ENCODE data around the gene NET1.

The NET1 gene

DNA sequence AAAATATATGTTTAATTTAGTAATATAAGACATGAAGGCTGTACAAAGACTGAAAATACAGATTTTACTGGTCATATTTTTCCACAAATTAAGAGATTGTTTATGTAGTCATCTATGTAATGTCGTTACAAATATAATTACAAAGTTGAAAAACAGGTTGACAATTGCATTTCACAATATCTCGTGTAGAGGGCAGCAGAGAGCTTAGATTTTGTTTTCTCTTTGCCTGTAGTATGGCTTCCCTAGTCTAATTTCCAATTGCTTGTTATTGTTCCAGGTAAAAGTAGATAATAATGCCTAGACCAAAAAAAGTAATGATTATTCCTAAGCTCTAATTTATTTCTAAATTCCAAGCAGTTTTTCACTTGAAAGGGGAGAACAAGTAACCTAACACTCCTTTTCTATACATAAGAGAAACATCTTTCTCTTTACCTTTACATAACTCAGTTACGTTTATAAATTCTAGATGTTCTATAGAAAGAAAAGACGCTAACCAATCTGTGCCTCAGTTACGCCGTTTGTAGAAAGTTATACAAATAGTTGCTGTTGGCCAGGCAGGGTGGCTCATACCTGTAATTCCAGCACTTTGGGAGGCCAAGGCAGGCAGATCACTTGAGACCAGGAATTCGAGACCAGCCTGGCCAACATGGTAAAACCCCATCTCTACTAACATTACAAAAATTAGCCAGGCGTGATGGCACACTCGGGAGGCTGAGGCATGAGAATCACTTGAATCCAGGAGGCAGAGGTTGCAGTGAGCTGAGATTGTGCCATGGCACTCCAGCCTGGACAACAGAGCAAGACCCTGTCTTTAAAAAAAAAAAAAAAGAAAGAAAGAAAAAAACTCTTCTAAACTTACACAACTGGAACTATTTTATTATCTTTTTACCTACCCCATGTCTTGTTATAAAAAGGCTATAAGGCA lies 30.0 kb downstream of the NET1 start:
- DNase-seq (ENCODE audit: low read depth), result no peak

DNA sequence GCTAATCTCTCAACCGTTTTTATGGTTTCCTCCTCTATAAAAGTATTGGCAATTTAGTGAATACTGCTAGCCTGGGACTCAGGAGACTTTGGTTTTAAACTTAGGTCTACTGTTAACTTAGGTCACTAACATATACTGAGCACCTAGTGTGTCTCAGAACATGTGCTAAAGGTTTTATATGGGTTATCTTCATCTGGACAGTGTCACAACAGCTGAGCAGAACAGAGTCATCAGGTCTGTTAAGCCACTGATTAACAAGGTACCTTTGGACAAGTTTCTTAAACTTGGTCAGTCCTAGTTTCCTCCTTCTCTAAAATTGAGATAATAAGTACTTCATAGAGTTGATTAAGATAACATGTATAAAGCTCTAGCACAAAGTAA lies 30.6 kb downstream of the NET1 start:
- no peak for DNase-seq (ENCODE audit: low read depth)

DNA sequence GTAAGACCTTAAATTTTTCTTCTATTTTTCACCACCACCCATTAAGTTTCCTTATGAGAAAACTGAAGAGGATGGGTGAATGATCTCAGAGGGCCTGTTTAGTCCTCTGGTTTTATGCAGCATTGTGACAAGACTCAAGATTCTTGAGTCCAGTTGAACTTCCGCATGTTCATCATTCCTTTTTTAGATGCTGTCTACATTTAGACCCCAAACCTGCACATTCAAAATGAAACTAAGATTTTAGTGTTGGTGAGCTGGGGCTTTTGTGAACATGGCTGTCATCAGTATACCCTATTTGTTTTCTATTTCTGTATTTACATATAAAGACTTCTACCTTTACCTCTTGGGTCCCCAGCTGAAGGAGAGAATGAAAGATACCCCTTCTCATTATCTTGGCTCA lies 31.1 kb downstream of the NET1 start:
- DNase-seq (ENCODE audit: low read depth), result no peak

DNA sequence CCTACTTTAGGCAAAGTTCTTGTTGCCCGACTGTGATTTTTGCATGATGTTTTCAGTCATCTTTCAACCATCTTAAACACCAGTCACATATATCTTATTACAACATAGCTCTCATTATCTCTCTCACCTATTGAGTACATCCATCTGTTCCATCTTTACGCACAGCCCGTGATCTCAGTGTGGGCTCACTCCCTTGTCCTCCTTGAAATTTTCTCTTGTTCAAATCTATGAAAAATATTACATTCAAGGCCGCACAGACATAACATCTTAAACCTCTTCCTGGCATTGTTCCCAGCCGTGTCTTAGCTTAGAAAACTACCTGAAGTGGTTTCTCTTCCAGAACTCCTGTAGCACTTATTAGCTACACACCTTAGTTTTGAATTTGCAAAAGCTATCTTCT lies 32.6 kb downstream of the NET1 start:
- DNase-seq (ENCODE audit: low read depth), result no peak

DNA sequence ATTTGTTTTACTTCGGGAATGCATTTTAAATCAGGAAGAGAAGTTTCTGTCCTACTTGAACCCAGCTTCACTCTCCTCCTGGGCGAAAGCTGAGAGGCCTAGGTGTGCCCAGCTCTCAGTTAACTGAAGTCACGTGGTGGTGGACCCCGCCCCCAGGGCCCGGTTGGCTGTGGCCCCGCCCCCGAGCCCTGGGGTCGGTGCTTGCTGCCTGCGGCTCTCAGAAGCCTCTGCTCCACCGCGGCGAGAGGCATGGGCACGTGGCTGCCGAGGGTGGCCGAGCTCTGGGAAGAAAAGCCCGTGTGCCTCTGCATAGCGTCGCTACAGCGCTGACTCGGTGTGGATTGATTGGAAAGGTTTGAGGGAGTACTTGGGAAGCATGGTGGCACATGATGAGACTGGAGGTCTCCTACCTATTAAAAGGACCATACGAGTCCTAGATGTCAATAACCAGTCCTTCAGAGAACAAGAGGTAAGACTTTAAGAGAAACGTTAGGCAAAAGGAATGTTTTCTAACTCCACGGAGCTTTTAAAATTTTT lies 34.1 kb downstream of the NET1 start:
- DNase-seq (ENCODE audit: low read depth), result peak; percentile 58

DNA sequence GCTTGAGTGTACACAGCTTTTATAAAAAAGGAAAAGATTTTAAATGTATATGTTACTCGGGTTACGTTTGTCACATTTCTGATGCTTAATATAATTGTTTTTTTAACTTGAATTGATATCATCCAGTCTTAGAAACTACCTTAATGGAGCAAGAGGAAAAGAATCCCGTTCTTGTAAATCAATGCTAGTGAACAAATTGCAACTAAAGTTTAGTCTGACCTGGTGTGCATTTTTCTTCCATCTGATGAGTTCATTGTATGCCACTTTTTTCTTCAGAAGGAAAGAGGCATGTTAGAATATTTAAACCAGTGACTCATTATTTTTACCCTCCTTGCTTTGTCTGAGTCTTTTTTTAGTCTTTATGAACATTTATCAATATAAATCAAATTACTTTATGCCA lies 34.7 kb downstream of the NET1 start:
- no peak for DNase-seq (ENCODE audit: low read depth)

DNA sequence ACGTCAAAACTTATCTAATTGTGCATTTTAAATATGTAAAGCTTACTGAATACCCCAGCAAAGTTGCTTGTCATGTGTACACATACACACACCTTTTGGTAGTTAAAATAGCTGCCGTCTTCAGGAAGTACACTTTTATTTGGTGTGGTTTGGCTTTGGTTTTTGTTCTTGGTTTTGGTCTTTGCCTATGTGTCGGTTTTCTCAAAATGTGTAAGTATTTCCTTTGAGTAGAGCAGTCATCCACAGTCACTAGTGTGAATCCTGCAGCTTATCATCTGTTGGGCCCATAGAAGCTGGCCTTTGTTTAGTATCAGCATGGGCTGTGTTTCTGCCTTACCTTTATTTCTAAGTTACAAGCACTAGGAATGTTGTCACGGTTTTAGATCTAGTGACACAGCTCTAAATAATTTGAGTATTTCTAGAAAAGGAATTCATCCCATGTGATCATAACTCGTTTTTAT lies 35.3 kb downstream of the NET1 start:
- DNase-seq (ENCODE audit: low read depth), result no peak

DNA sequence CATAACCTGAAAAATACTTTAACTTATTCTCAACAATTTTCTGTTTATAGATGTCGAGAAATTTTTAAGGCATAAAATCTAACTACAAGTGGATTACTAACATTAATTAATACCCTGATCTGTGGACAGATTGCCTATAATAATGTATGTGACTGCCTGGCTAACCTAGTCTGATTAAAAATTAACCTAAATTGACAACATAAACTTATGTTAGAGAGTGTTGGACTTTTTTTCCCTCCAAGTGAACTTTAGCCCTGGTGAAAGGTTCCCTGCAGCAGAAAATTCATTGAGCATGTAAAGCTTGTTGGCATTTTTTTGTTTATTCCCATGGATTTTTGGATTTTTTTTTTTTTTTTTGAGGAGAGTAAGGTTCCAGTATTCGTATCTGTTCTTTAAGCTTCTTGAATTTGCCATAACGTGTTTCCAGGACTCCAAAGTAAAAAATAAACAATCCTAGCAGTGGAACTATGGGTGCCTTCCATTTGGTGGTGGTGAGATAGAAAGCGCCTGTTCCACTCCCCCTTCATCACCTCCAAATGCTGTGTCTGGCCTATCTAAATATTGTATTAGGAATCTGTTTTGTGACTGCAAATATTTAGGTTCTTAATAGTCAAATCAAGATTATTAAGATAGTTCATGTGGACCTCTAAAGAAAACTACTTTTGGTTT lies 36.1 kb downstream of the NET1 start:
- DNase-seq (ENCODE audit: low read depth), result no peak

DNA sequence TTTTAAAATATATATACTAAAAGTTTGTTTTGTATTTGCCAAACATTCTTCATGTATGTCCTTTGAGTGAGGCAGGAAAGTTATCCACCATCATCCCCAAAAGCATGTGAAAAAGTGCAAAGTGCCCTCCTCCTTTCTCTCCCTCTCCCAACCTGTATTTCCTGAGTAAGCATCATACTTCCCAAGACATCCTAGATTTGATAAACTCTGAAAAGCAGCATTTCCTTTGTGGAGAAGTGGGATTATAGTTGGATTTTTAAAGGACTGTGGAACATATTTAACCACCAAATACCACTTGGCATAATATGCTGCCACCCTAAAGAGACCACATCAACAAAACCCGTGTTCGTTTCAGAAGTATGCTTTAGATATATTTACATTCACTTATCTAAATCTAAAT lies 36.9 kb downstream of the NET1 start:
- no peak for DNase-seq (ENCODE audit: low read depth)

DNA sequence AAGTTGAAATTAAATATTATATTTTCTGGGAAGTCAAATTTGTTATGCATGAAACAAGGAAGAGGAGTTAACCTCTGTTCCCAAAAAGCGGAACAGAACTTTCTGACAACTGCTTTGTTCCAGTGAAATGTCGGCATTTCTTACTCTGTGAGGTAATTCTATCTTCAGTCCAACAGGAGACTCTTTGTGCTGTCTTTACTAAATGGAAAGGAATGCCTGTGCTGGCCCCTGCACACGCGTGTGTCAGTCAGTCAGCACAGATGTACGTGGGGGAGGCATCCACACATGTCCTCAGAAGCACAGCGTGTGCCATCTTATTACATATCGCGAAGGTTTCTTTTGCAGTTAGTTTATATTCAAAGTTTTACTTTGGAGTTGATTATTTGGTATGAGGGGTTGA lies 37.5 kb downstream of the NET1 start:
- DNase-seq (ENCODE audit: low read depth), result no peak

DNA sequence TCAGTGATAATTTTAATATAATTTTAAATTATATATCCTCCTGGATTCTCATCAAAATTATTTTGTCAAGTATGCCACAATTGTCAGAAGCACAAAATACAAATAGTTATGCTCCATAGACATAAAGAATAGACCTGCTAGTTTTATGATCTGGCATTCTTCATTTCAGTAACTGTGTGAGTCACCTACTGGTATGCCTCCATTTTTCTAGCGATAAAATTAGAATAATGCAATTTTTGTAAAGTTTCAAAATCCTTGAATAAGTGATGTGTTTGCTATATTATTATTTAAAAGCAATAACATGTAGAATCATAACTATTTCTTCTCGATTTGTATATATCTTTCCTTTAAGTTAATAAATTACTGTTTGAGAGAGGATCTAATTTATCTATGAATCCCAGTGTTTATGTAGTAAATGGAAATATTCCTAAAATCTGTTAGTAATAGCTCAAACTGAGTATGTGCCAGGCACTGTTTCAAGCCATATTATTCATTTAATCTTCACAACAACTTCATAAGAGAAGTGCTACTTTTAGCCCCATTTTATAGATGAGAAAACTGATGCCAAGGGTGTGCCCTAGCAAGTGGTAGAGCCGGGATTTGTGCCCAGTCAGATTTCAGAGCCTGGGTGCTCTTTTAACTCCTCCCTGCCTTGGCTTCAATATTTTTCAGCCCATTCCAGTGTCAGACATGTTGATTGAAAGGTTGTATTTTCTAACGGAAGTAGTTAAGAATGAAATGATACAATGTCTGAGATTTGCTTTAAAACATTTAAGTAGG lies 38.4 kb downstream of the NET1 start:
- DNase-seq (ENCODE audit: low read depth), result no peak

DNA sequence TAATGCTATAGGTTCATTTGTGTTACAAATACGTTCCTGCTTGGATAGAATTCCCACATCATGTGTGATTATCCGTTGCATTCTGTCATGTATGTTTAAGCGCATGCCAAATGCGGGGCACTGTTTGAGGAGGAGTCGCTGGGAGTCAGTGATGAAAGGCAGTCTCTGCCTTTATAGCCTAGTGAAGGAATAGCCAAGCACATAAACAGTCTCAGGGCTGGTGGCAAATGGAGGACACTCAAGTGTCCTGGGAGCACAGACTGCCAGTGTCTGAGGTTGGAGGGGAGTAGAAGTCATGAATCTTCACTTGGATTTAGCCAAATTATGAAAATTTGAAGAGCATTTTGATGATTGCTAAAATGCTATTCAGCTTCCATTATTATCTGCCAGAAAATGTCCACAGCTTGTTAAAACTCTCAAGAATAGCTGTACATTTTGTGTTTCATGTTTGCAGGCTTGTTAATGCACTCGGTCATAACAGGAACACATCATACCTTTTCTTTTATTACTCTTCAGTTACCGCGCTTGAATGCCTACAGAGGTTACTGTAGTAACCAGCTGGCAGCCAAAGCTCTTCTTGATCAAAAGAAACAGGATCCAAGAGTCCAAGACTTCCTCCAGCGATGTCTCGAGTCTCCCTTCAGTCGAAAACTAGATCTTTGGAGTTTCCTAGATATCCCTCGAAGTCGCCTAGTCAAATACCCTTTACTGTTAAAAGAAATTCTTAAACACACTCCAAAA lies 41.6 kb downstream of the NET1 start:
- no peak for DNase-seq (ENCODE audit: low read depth)

DNA sequence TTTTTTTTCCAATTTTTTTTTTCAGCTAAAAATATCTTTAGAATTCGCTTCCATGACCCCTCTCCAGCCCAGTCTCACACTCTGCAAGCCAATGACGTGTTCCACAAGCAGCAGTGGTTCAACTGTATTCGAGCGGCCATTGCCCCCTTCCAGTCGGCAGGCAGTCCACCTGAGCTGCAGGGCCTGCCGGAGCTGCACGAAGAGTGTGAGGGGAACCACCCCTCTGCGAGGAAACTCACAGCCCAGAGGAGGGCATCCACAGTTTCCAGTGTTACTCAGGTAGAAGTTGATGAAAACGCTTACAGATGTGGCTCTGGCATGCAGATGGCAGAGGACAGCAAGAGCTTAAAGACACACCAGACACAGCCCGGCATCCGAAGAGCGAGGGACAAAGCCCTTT lies 44.2 kb downstream of the NET1 start:
- no peak for DNase-seq (ENCODE audit: low read depth)

DNA sequence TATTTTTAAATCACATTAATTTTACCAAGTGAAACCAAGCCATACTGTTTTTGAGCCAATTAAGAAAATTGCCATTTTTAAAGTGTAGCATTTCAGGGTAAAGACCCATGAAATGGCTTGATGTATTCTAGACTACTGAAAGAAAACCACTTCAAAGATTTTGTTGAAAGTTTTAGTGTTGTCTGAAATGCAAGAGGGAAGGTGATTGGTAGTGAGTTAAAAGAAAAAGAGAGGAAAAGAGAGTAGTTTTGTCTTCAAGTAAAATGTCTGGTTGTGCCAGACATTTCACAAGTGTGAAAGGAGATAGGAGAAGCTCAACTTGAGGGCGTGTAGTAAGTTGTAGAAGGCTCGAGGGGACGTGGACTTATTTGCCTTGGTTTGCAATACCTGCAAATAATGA lies 45.4 kb downstream of the NET1 start:
- DNase-seq (ENCODE audit: low read depth), result no peak

DNA sequence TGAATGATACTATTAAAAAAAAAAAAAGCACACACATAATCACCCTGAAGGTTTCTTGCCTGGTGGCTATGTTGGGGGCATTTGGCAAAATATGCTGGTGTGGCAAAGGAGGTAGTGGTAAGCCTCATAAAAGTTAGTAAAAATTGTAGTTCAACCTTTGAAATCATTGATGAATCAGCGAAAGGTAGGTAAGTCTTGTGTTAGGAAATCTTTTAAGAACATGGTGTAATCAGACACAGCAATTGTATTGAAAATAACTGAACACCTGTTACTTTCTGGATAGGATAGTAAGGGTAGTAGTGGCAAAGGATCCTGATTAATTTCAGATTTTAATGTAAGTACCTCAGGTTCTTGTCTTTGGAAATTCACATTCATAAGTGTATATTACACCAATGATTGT lies 46.1 kb downstream of the NET1 start:
- DNase-seq (ENCODE audit: low read depth), result no peak

DNA sequence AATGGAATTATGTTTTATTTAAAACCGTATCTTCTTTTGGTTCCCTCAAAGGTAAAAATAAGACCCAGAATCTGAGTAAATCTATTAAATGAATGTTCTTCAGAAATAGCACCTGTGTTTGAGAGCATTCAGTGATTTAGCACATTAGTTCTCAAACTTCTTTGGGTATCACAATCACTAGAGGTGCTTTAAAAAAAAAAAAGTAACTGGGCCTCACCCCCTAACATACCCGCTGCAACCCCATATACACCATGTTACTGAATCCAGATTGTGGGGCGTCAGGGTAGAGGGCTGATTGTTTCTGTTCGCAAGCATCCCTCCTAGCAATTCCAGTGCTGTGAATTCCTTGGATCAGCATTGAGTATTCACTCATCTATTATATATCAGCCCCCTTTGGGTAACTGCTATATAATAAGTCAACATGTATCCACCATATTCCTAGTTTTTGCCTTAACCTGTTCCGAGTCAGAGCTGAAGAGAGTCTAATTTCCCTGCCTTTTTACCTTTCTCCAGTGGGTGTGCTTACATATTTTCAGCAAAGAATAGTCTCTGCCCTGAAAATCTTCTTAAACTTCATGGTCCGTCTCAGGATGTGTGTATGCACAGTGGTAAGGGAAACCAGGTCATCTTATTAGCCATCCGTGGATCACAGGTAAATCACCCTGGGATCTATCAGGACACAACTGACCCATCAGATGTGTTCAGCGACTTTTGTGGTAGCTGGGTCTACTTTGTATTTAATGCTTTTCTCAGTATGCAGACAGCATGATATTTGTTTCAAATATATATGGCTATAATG lies 46.8 kb downstream of the NET1 start:
- DNase-seq (ENCODE audit: low read depth), result no peak

DNA sequence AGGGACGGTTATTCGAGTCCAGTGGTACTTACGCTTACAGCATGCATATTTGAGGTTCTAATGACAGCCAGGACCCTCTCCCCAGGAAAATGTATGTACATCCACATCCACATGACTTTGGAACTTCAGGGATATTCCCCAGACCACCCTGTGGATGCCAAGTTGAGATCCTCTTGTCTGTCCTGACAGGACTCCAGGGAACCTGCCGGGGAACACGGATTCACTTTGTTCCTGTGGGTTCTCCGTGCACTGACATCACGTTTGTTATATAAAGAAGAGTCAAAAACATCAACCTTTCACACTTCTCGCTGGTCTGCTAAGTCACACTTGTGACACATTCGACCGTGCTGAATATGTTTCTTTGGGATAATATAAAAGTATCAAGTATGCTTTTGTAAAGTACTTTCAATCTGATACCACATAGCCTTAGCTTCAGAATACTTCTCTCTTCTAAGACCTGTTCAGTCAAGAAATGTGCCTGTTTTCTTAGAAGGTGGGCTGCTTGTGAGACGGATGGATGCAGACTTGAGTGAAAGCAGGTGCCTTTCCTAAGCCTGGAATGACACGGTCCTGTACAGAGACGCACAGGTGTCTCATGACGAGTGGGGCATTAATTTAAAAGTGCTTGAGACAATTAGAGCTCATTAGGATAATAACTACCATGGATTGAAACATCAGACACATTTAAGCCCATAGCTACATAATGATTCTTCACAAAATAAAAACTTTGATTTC lies 48.3 kb downstream of the NET1 start:
- DNase-seq (ENCODE audit: low read depth), result no peak

DNA sequence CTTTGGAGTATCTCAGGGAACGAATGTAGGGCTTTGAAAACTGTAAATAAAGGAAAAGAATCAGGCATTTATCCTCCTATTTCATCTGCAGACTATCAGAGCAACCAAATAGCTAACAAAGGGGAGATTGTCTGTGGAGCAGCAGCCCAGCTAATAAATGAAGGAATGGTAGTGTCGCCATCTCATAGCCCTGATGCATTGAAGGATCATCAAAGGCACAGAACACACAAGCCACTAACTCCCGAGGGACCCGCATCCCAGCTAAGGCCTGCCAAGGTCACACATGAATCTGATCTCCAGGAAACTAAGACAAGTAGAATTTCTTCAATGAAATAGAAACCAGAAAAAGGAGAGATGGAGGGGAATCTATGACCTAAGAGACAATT lies 48.8 kb downstream of the NET1 start:
- DNase-seq (ENCODE audit: low read depth), result no peak

DNA sequence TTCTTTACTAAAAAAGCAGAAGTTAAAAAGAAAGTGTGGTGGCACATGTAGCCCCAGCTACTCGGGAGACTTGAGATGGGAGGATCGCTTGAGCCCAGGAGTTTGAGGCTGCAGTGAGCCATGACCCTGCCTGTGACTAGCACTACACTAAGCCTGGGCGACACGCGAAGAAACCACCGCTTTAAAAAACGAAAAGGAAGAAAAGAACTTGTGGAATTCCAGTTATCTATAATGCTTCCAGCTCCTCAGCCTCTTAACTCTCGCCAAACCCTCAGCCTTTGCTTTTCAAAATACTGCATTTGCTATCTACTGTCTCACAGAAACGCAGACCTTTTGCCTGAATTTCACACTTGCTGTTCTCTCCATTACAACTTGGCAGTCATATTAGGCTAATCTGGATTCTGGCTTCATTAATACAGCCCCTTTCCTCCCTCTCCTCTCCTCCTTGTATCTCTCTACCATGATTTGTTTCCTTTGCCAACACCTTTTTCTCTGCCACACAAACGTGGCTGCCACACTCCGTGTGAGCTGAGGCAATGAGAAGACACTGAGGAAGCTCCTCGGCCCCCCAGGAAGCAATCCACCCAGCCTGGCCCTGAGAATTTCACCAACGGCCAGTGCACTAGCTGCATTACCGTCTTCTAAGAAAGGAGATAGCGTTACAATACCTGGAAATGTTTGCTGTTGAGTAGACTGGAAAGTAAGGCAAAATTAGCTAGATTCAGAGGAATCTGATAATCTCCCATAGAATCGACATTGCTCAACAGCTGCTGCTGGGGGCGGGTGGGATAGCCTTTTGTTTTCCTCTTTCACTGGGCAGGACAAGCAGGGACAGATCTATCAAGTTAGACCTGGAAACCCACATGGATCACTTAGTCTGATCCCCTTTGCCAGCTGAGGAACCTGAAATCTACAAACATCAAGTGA lies 49.8 kb downstream of the NET1 start:
- no peak for DNase-seq (ENCODE audit: low read depth)

Measured in stimulated activated CD8-positive, alpha-beta memory T cell treated with anti-CD3 and anti-CD28 coated beads, Interleukin-15, amount 100 ng/mL, for 1 hour (primary cell).